ENCODE data around the gene NCKAP5. TPM values are rescaled to one million over a fixed set of nuclear protein-coding genes. Genes with fewer than 3 reads are reported as not detected.

The NCKAP5 gene
- total RNA-seq: 0.51 to 1.9 TPM (median 0.87 TPM) in 3 replicates
- long read RNA-seq: 0 reads

- Mint-ChIP-seq H3K4me1 (ENCODE audit: low read depth) (peaks cover 22% of the 10 kb centered on the region), H3K27me3 (ENCODE audit: low read depth) (no peaks in the 10 kb centered on the region), H3K4me3 (ENCODE audit: unreplicated experiment) (peak within 1 kb of the TSS; percentile 71), H3K9me3 (ENCODE audit: low read depth) (no peaks in the 10 kb centered on the region), H3K36me3 (ENCODE audit: low read depth) (no peaks in the 10 kb centered on the region), H3K27ac (ENCODE audit: unreplicated experiment) (peak within 1 kb of the TSS; percentile 6)
- no peak for DNase-seq (ENCODE audit: low spot score)
- peak; percentile 62 for TF ChIP-seq CTCF (IDR thresholded peaks at IDR 0.05)
These were observed at the start of gene NCKAP5 for GRCh38 chr2:133568172-133568571. NCKAP5 (minus strand) TSS chr2:133568463; CDS start chr2:133517526, 50,937 bp downstream.

- H3K27me3 Mint-ChIP-seq (ENCODE audit: low read depth): peaks cover 16% of the 10 kb centered on the region
- no peak overlapping the region for H3K4me3 Mint-ChIP-seq (ENCODE audit: unreplicated experiment)
- H3K9me3 Mint-ChIP-seq (ENCODE audit: low read depth): peaks cover 2% of the 10 kb centered on the region
- TF ChIP-seq CTCF (IDR thresholded peaks at IDR 0.05): no peak
- H3K4me1 Mint-ChIP-seq (ENCODE audit: low read depth): no peaks in the 10 kb centered on the region
- H3K36me3 Mint-ChIP-seq (ENCODE audit: low read depth): peaks cover 2% of the 10 kb centered on the region
- no peak overlapping the region for H3K27ac Mint-ChIP-seq (ENCODE audit: unreplicated experiment)
- DNase-seq (ENCODE audit: low spot score): no peak
These were observed 41.4 kb upstream of the NCKAP5 start for GRCh38 chr2:133609664-133610063.

GRCh38 chr2:133608291-133608690 lies 40.0 kb upstream of the NCKAP5 start:
- Mint-ChIP-seq H3K4me1 (ENCODE audit: low read depth) (no peaks in the 10 kb centered on the region), H3K27me3 (ENCODE audit: low read depth) (peaks cover 14% of the 10 kb centered on the region), H3K4me3 (ENCODE audit: unreplicated experiment) (no peak overlapping the region), H3K27ac (ENCODE audit: unreplicated experiment) (no peak overlapping the region), H3K36me3 (ENCODE audit: low read depth) (no peaks in the 10 kb centered on the region), H3K9me3 (ENCODE audit: low read depth) (no peaks in the 10 kb centered on the region)
- no peak for DNase-seq (ENCODE audit: low spot score)
- TF ChIP-seq CTCF (IDR thresholded peaks at IDR 0.05): no peak

GRCh38 chr2:133607679-133608078 lies 39.4 kb upstream of the NCKAP5 start:
- no peak overlapping the region for H3K27ac Mint-ChIP-seq (ENCODE audit: unreplicated experiment)
- H3K9me3 Mint-ChIP-seq (ENCODE audit: low read depth): no peaks in the 10 kb centered on the region
- no peak for DNase-seq (ENCODE audit: low spot score)
- H3K27me3 Mint-ChIP-seq (ENCODE audit: low read depth): peaks cover 14% of the 10 kb centered on the region
- peaks cover under 1% of the 10 kb centered on the region for H3K4me1 Mint-ChIP-seq (ENCODE audit: low read depth)
- no peak for TF ChIP-seq CTCF (IDR thresholded peaks at IDR 0.05)
- no peaks in the 10 kb centered on the region for H3K36me3 Mint-ChIP-seq (ENCODE audit: low read depth)
- H3K4me3 Mint-ChIP-seq (ENCODE audit: unreplicated experiment): no peak overlapping the region

DNA sequence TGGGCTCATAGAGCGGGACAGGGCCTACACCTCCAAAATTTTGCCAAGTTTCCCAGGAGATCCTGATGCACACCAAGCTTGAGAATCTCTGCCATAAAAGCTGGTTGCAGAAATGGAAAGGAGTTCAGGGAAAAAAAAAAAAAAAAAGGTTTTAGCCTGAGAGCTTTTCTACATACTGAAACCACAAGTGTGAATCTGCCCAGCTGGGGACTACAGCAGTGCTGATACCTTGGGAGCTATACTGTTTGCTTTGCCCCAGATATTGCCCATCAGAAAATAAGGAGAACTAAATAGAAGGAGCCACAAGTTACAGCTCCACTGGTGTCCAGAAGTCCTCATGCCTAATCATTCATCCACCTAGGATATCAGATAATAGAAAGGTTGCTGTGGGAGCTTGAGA lies 38.4 kb upstream of the NCKAP5 start:
- Mint-ChIP-seq H3K4me3 (ENCODE audit: unreplicated experiment) (no peak overlapping the region), H3K27ac (ENCODE audit: unreplicated experiment) (no peak overlapping the region), H3K27me3 (ENCODE audit: low read depth) (peaks cover 13% of the 10 kb centered on the region), H3K4me1 (ENCODE audit: low read depth) (peaks cover 5% of the 10 kb centered on the region), H3K9me3 (ENCODE audit: low read depth) (no peaks in the 10 kb centered on the region), H3K36me3 (ENCODE audit: low read depth) (no peaks in the 10 kb centered on the region)
- no peak for TF ChIP-seq CTCF (IDR thresholded peaks at IDR 0.05)
- no peak for DNase-seq (ENCODE audit: low spot score)

Measured in chondrocyte (in vitro differentiated cells).